HG02981 (cell line): ENCODE data around the gene HMCN2.

Source experiments
- ATAC-seq: cut with Tn5 transposase; IDR thresholded peaks from one replicate; pipeline ENCODE4 v1.9.1; 2021; ENCODE audit warnings: mild to moderate bottlenecking, moderate library complexity; ENCODE audit not compliant: unreplicated experiment

The HMCN2 gene

GRCh38 chr9:130444565-130445221 lies 179.1 kb downstream of the HMCN2 start, which contains the start of gene ASS1:
Gene ASS1, plus strand, starts transcription at chr9:130444961. Its CDS starts 7,268 bp downstream, at chr9:130452229.
- ATAC-seq, result no peak

GRCh38 chr9:130445268-130445983 lies 179.9 kb downstream of the HMCN2 start:
- ATAC-seq, result no peak

- no peak for ATAC-seq
These were observed 180.7 kb downstream of the HMCN2 start for GRCh38 chr9:130446101-130446861.

DNA sequence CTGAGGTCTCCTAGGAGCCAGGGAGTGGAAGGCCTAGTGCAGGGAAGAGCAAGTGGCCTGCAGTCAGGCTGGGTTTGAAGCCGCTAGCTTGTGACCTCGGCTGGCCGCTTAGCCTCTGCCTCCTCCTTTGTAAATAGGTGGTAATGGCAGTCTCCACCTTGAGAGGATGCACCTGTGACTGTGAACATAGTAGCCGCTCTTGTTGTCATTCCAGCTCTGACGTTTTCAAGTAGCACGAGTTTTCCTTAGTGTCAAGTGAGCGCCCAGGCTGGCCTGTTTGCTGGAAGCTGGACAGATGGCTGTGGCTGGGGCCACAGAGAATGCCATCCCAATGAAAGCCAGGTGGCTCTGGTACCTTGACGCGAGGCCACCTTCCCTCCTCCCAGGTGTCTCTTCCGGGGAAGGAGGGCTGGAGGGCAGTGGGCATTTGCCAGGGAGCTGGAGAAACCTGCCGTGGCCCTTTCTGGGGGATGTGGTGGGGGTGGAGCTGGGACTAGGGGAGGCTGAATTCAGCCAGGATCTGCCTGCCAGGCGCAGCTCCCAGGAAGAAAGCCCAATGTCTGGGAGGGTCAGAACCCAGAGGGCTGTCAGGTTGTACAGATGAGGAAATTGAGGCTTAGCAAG lies 181.7 kb downstream of the HMCN2 start:
- ATAC-seq, result no peak

- no peak for ATAC-seq
These were observed 182.6 kb downstream of the HMCN2 start for GRCh38 chr9:130448035-130448624.

DNA sequence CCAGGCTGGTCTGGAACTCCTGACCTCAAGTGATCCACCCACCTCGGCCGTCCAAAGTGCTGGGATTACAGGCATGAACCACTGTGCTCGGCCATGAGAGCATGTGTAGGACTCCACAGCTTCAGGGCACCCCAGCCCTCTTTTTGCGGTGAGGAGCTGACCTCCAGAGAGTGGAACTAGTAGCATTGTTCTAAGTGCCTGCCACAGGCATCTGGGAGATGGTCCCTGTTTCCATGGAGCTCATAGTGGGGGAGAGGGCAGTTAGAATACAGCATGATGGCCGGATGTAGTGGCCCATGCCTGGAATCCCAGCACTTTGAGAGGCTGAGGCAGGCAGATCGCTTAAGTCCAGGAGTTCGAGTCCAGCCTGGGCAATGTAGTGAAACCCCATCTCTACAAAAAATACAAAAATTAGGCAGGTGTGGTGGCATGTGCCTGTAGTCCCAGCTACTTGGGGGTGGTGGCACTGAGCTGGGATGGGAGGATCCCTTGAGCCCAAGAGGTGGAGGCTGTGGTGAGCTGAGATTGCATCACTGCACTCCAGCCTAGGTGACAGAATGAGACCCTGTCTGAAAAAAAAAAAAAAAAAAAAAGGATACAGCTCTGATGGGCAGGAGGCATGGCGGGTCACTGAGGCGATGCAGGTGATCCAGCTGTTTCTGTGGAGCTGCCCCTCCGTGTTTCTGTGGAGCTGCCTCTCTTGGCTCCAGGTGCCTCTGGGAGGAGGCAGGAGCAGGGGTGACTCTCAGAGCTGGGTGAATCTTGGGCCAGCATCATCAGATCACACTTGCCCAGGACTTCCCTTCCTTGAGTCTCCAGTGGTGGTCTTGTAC lies 183.4 kb downstream of the HMCN2 start:
- no peak for ATAC-seq

- no peak for ATAC-seq
These were observed 184.9 kb downstream of the HMCN2 start for GRCh38 chr9:130450344-130451003.

DNA sequence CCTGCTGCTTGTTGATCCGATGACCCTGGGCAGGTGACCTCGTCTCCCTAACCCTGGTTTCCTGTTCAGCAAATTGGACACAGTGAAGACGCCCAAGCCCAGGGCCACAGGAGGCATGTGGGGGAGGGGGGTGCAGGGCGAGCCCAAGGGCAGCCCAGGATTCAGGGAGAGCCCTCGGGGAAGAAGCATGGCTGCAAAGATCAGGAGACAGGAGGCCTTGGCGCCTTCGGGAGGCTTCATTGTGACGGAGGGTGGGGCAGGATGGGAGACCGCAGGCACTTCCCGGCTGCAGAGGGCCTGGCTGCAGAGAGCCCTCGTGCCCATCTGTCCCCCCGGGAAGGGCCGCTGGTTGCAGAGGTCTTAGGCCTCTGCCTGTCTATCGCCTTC lies 185.4 kb downstream of the HMCN2 start:
- no peak for ATAC-seq

DNA sequence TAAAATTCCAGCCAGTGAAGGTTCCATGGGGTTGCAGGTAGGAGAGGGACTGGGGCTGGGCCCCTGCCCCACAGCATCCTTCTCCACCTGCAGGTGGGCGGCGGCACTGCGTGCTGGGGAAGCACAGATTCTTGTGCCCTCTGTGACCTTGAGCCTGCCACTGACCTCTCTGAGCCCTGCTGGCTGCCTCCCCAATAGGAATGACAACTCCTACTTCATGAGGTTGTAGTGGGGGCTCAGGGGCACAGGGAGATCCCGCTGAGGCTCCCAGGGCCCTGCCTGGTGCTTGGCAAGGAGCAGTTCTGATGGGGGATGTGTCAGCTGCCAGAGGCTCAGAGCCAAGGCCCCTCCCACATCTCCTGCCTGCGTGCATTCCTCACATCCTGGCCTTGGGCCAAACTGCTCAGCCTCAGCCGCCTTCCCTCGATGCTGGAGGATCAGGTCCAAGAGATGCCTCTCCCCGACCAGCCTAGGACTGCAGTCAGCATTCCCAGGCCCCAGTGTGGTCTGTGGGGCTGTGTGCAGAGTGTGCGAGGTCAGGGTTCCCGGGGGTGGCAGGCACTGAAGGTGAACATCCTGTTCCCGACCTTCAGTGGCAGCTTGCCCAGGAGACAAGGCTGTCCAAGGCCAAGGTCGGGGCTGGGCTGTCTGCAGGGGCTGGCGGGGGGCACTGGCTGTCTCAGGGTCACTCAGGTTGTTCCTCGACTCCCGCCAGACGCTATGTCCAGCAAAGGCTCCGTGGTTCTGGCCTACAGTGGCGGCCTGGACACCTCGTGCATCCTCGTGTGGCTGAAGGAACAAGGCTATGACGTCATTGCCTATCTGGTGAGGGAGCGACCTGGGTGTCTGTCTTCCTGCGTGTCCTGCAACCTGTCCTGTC lies 186.2 kb downstream of the HMCN2 start:
- no peak for ATAC-seq

DNA sequence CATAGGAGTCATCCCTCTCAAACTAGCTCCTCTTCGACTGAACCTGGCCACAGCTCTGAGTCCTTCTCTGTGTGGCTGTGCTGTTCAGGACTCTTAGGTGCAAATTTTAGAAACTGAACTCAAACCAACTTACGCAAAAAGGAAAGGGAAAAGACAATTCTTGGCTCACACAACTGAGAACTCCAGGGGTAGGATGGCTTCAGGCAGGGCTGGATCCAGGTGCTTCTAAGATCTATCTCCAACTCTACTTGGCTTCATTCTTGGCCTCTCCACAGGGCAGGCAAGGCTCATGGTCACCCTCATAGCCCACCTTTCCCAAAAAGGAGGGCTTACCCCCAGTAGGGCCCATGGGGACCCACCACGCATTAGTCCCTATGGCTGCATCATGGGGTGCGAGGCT lies 187.3 kb downstream of the HMCN2 start:
- ATAC-seq, result no peak

- no peak for ATAC-seq
These were observed 187.9 kb downstream of the HMCN2 start for GRCh38 chr9:130453487-130453886.

- ATAC-seq, result no peak
These were observed 188.7 kb downstream of the HMCN2 start for GRCh38 chr9:130454096-130454811.

GRCh38 chr9:130454812-130455325 lies 189.3 kb downstream of the HMCN2 start:
- no peak for ATAC-seq

GRCh38 chr9:130458027-130458803 lies 192.7 kb downstream of the HMCN2 start:
- ATAC-seq, result no peak

DNA sequence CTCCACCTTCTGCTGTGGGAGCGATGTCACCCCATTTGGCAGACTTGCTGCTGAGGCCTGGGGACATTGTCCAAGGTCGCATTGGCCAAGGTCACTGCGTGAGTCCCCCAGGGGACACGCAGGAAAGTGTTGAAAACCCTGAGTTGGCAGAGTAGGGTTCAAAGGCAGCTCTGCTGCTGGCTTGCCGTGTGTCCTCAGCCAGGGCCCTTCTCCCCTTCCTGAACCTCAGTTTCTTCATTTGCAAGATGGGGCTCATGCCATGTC lies 193.2 kb downstream of the HMCN2 start:
- no peak for ATAC-seq

- no peak for ATAC-seq
These were observed 193.6 kb downstream of the HMCN2 start for GRCh38 chr9:130459151-130459550.

GRCh38 chr9:130459941-130460669 lies 194.5 kb downstream of the HMCN2 start:
- no peak for ATAC-seq
